ENCODE results near the gene DCTN2. TPM values are rescaled to one million over a fixed set of nuclear protein-coding genes. Genes with fewer than 3 reads are reported as not detected.
"Not testable (repeated sequence)": the region's sequence is repeated elsewhere in the genome, so short reads cannot be mapped to it uniquely, and the experiment has no call there.

DCTN2 gene
- total RNA-seq, 4 donors from 2014 or later, result 164 to 199 (median 193) TPM

GRCh38 chr12:57576613-57577160 lies 29.7 kb upstream of the DCTN2 start:
- H3K4me3 ChIP-seq (replicated peaks in 1 of 3), result no peak overlapping the region
- TF ChIP-seq POLR2A (IDR thresholded peaks at IDR 0.05) (no peak), CTCF (IDR thresholded peaks at IDR 0.05) (no peak)
- no peaks in the 10 kb centered on the region for H3K36me3 ChIP-seq
- no peaks in the 10 kb centered on the region for H3K4me1 ChIP-seq
- intact Hi-C loops (cut with DNase I), result no loop called here
- WGBS, 2 donors, result 87 to 91% methylated on average over 9 of the region's 9 CpGs
- H3K9me3 ChIP-seq, result no peaks in the 10 kb centered on the region
- no peaks in the 10 kb centered on the region for H3K27me3 ChIP-seq
- DNase-seq, result no peak
- H3K27ac ChIP-seq, result no peak overlapping the region

GRCh38 chr12:57575771-57576612 lies 29.0 kb upstream of the DCTN2 start:
- Histone ChIP-seq H3K27me3 (no peaks in the 10 kb centered on the region), H3K4me3 (replicated peaks in 1 of 3) (no peak overlapping the region), H3K9me3 (no peaks in the 10 kb centered on the region), H3K27ac (no peak overlapping the region), H3K36me3 (no peaks in the 10 kb centered on the region), H3K4me1 (no peaks in the 10 kb centered on the region)
- TF ChIP-seq POLR2A (IDR thresholded peaks at IDR 0.05) (no peak), CTCF (IDR thresholded peaks at IDR 0.05) (no peak)
- DNase-seq, result no peak
- 79 to 89% methylated on average over 12 of the region's 12 CpGs for WGBS, 2 donors
- intact Hi-C loops (cut with DNase I), result no loop called here

- H3K9me3 ChIP-seq, result no peaks in the 10 kb centered on the region
- WGBS, 2 donors, result 87 to 93% methylated on average over 10 of the region's 10 CpGs
- intact Hi-C loops (cut with DNase I), result no loop called here
- no peak overlapping the region for H3K27ac ChIP-seq
- TF ChIP-seq POLR2A (IDR thresholded peaks at IDR 0.05) (no peak), CTCF (IDR thresholded peaks at IDR 0.05) (no peak)
- DNase-seq, result no peak
- no peaks in the 10 kb centered on the region for H3K4me1 ChIP-seq
- no peaks in the 10 kb centered on the region for H3K27me3 ChIP-seq
- H3K4me3 ChIP-seq (replicated peaks in 1 of 3), result no peak overlapping the region
- H3K36me3 ChIP-seq, result no peaks in the 10 kb centered on the region
These were observed 27.8 kb upstream of the DCTN2 start for GRCh38 chr12:57574795-57575194.

- Histone ChIP-seq H3K4me1 (no peaks in the 10 kb centered on the region), H3K4me3 (replicated peaks in 1 of 3) (no peak overlapping the region), H3K9me3 (no peaks in the 10 kb centered on the region), H3K27me3 (no peaks in the 10 kb centered on the region), H3K36me3 (no peaks in the 10 kb centered on the region), H3K27ac (no peak overlapping the region)
- no peak for TF ChIP-seq CTCF (IDR thresholded peaks at IDR 0.05)
- TF ChIP-seq POLR2A (IDR thresholded peaks at IDR 0.05), result no peak
- DNase-seq, result no peak
- intact Hi-C loops (cut with DNase I), result no loop called here
- 91 to 94% methylated on average over 11 to 12 of the region's 12 CpGs for WGBS, 2 donors
These were observed 25.2 kb upstream of the DCTN2 start for GRCh38 chr12:57571926-57572762.

GRCh38 chr12:57570438-57570837 lies 23.4 kb upstream of the DCTN2 start:
- WGBS, 2 donors, result 89% methylated on average over 13 of the region's 13 CpGs
- DNase-seq, H3K4me1 ChIP-seq: not testable (repeated sequence)

More at GRCh38 chr12:57570438-57570837, 23.4 kb upstream of the DCTN2 start:
- H3K36me3 ChIP-seq; intact Hi-C loops (cut with DNase I); H3K27ac ChIP-seq; H3K9me3 ChIP-seq; H3K27me3 ChIP-seq; H3K4me3 ChIP-seq (replicated peaks in 1 of 3): not testable (repeated sequence)

Measured in thyroid gland (tissue), 4 donors.